ENCODE measurements around the gene BEST4.

Gene BEST4

GRCh38 chr1:44780583-44781121, 7.3 kb downstream of the BEST4 start:
- TF ChIP-seq REST (IDR thresholded peaks at IDR 0.05; ENCODE audit: insufficient read depth in 1 of 2, low read depth in 2 of 2, low read length in 2 of 2) (no peak), TAF1 (IDR thresholded peaks at IDR 0.05; ENCODE audit: borderline replicate concordance, insufficient read depth, low read length) (no peak), POLR2AphosphoS5 (IDR thresholded peaks at IDR 0.05; ENCODE audit: low read depth, low read length) (peak; percentile 62; the same call in 1 of the 2 replicates), SIN3A (IDR thresholded peaks at IDR 0.05; ENCODE audit: borderline replicate concordance, insufficient read depth, low read length) (no peak), FOXP2 (optimal IDR thresholded peaks at IDR 0.05; ENCODE audit: borderline replicate concordance, extremely low read depth, extremely low read length, insufficient read depth) (no peak)

GRCh38 chr1:44778705-44779576, 9.0 kb downstream of the BEST4 start:
- TF ChIP-seq POLR2AphosphoS5 (IDR thresholded peaks at IDR 0.05; ENCODE audit: low read depth, low read length) (peak; percentile 65), REST (IDR thresholded peaks at IDR 0.05; ENCODE audit: insufficient read depth in 1 of 2, low read depth in 2 of 2, low read length in 2 of 2) (no peak)

- TF ChIP-seq FOXP2 (optimal IDR thresholded peaks at IDR 0.05; ENCODE audit: borderline replicate concordance, extremely low read depth, extremely low read length, insufficient read depth): no peak
- TF ChIP-seq TAF1 (IDR thresholded peaks at IDR 0.05; ENCODE audit: borderline replicate concordance, insufficient read depth, low read length): no peak
- TF ChIP-seq POLR2AphosphoS5 (IDR thresholded peaks at IDR 0.05; ENCODE audit: low read depth, low read length): no peak
- no peak for TF ChIP-seq SIN3A (IDR thresholded peaks at IDR 0.05; ENCODE audit: borderline replicate concordance, insufficient read depth, low read length)
- TF ChIP-seq REST (IDR thresholded peaks at IDR 0.05; ENCODE audit: insufficient read depth in 1 of 2, low read depth in 2 of 2, low read length in 2 of 2): no peak
These were observed 9.9 kb downstream of the BEST4 start for GRCh38 chr1:44777969-44778635.

- TF ChIP-seq SIN3A (IDR thresholded peaks at IDR 0.05; ENCODE audit: borderline replicate concordance, insufficient read depth, low read length) (no peak), FOXP2 (optimal IDR thresholded peaks at IDR 0.05; ENCODE audit: borderline replicate concordance, extremely low read depth, extremely low read length, insufficient read depth) (no peak), TAF1 (IDR thresholded peaks at IDR 0.05; ENCODE audit: borderline replicate concordance, insufficient read depth, low read length) (no peak), POLR2AphosphoS5 (IDR thresholded peaks at IDR 0.05; ENCODE audit: low read depth, low read length) (no peak), REST (IDR thresholded peaks at IDR 0.05; ENCODE audit: insufficient read depth in 1 of 2, low read depth in 2 of 2, low read length in 2 of 2) (no peak)
These were observed 10.4 kb downstream of the BEST4 start for GRCh38 chr1:44777547-44777946.

All from PFSK-1 (cell line).